Measurements from ENCODE around the gene PTPRT. TPM values are rescaled to one million over a fixed set of nuclear protein-coding genes. Genes with fewer than 3 reads are reported as not detected.

Gene PTPRT
- total RNA-seq, 1 experiment from 2014 or later, result not detected

GRCh38 chr20:42123981-42124473 lies 1065.7 kb downstream of the PTPRT start:
- no peak for DNase-seq (ENCODE audit: low spot score)

GRCh38 chr20:42118409-42119125 lies 1071.1 kb downstream of the PTPRT start:
- DNase-seq (ENCODE audit: low spot score), result no peak

- DNase-seq (ENCODE audit: low spot score), result no peak
Measured at GRCh38 chr20:42118001-42118400, 1071.7 kb downstream of the PTPRT start.

GRCh38 chr20:42113236-42113635 lies 1076.5 kb downstream of the PTPRT start:
- DNase-seq (ENCODE audit: low spot score), result no peak

GRCh38 chr20:42112161-42112560 lies 1077.5 kb downstream of the PTPRT start:
- DNase-seq (ENCODE audit: low spot score), result no peak

- DNase-seq (ENCODE audit: low spot score), result no peak
Measured at GRCh38 chr20:42111349-42111748, 1078.4 kb downstream of the PTPRT start.

- no peak for DNase-seq (ENCODE audit: low spot score)
Measured at GRCh38 chr20:42110301-42110700, 1079.4 kb downstream of the PTPRT start.

GRCh38 chr20:42102000-42102399 lies 1087.7 kb downstream of the PTPRT start:
- no peak for DNase-seq (ENCODE audit: low spot score)

GRCh38 chr20:42100137-42100704 lies 1089.5 kb downstream of the PTPRT start:
- DNase-seq (ENCODE audit: low spot score), result no peak

GRCh38 chr20:42099101-42099500 lies 1090.6 kb downstream of the PTPRT start:
- no peak for DNase-seq (ENCODE audit: low spot score)

- no peak for DNase-seq (ENCODE audit: low spot score)
Measured at GRCh38 chr20:42098418-42098817, 1091.3 kb downstream of the PTPRT start.

GRCh38 chr20:42097741-42098140 lies 1092.0 kb downstream of the PTPRT start:
- DNase-seq (ENCODE audit: low spot score), result no peak

- DNase-seq (ENCODE audit: low spot score), result no peak
Measured at GRCh38 chr20:42095221-42095620, 1094.5 kb downstream of the PTPRT start.

GRCh38 chr20:42093542-42094440 lies 1095.9 kb downstream of the PTPRT start:
- no peak for DNase-seq (ENCODE audit: low spot score)

GRCh38 chr20:42093041-42093440 lies 1096.7 kb downstream of the PTPRT start:
- no peak for DNase-seq (ENCODE audit: low spot score)

- DNase-seq (ENCODE audit: low spot score), result no peak
Measured at GRCh38 chr20:42085366-42085765, 1104.3 kb downstream of the PTPRT start.

- DNase-seq (ENCODE audit: low spot score), result no peak
Measured at GRCh38 chr20:42083280-42083679, 1106.4 kb downstream of the PTPRT start.

GRCh38 chr20:42082611-42083010 lies 1107.1 kb downstream of the PTPRT start:
- no peak for DNase-seq (ENCODE audit: low spot score)

- no peak for DNase-seq (ENCODE audit: low spot score)
Measured at GRCh38 chr20:42080956-42081355, 1108.8 kb downstream of the PTPRT start.

GRCh38 chr20:42074944-42075343 lies 1114.8 kb downstream of the PTPRT start:
- no peak for DNase-seq (ENCODE audit: low spot score)

- no peak for DNase-seq (ENCODE audit: low spot score)
Measured at GRCh38 chr20:42067596-42067995, 1122.1 kb downstream of the PTPRT start.

- DNase-seq (ENCODE audit: low spot score), result no peak
Measured at GRCh38 chr20:42067174-42067573, 1122.5 kb downstream of the PTPRT start.
